NCI-H1048 (cell line): ENCODE data around the gene SLC25A30.
"Not testable (repeated sequence)": the region's sequence is repeated elsewhere in the genome, so short reads cannot be mapped to it uniquely, and the experiment has no call there.

ENCODE experiments used
- DNase-seq: peaks from one replicate; lab custom pipeline; 2025; lab: John Stamatoyannopoulos, UW

The SLC25A30 gene

DNA sequence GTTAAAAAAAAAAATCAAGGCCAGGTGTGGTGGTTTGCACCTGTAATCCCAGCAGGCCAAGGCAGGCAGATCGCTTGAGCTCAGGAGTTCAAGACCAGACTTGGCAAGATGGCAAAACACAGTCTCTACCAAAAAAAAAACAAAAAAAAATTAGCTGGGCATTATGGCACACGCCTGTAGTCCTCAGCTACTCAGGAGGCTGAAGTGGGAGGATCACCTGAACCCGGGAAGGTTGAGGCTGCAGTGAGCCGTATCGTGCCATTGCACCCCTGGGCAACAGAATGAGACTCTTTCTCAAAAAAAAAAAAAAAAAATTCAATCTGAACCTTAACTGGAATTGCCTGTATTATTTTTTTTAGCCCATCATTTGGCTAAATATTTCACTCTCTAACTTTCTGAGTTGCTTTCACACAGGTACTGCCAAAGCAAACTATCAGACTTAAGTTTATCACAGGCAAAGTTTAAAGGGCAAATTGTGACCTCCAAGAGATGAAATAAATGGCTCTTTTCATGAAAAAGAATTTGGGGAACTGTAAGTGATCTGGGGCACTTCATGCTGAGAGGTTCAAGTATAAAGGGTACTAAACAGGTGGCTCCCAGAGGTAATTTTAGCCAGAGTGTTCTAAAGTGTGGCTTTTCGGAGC, 14.7 kb upstream of the SLC25A30 start:
- no peak for DNase-seq

DNA sequence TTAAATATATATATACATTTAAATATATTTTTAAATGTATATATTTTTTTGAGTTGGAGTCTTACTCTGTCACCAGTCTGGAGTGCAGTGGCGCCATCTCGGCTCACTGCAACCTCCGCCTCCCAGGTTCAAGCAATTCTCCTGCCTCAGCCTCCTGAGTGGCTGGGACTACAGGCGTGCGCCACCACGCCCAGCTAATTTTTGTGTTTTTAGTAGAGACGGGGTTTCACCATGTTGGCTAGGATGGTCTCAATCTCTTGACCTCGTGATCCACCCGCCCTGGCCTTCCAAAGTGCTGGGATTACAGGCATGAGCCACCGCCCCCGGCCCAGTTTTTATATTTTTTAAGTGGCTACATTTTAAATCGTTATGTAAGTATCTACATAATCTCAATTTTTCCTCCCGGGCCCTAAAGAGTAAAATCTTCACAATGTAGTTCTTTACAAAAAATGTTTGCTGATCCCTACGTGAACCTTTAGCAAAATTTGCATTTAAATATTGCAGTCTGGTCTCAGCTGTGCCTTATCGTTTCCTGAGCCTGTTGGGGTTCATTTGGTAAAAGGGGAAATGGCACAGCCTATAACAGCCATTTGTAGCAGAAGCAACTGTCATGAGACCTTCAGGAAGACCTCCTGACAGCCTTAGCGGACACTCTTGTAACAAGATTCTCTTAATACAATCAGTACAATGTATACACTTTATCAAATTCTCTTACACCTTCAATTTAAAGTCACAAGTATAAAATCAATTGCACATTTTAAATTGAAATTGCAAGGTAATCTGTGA, 8.1 kb upstream of the SLC25A30 start:
- not testable (repeated sequence) for DNase-seq

DNA sequence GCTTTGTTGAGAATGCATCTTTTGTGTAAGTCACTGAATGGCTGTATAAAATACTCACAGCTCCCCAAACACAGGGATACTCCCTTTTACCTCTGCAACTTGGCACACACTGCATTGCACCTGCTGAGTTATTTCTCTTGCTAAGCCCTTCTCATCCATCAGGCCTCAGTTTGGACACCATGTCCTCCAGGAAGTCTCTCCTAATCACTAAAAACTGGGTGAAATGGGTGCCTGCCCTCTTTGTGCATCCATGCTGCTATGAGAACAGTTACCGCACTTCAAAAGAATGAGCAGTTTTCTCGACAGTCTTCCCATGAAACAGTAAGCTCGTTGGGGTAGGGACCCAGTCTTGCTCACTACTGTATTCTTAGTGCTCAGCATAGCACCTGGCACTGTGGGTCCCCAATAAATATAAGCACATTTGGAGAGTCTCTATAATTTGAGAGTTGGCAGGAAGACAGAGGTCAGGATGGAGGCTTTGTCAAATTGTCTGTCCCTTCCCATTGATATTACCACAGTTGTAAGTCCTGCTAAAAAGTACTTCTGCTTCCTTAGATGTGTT, 4.6 kb upstream of the SLC25A30 start:
- DNase-seq, result no peak

DNA sequence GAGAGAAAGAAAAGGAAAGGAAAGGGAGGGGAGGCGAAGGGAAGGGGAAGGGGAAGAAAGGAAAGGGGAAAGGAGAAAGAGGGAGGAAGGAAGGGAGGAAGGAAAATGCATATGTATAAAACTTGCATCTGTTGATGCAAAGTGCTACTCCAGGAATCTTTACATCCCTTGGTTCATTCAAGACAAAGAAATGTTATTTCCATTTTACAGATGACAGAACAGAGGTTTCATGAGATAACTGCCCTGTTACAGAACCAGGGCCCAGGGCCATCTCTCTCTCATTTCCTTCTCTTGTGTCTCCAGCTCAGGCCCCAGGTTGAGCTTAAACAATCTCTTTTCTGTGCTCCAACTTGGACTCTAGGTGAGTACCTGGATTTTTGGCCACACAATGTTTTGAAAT, 1.8 kb upstream of the SLC25A30 start:
- no peak for DNase-seq

DNA sequence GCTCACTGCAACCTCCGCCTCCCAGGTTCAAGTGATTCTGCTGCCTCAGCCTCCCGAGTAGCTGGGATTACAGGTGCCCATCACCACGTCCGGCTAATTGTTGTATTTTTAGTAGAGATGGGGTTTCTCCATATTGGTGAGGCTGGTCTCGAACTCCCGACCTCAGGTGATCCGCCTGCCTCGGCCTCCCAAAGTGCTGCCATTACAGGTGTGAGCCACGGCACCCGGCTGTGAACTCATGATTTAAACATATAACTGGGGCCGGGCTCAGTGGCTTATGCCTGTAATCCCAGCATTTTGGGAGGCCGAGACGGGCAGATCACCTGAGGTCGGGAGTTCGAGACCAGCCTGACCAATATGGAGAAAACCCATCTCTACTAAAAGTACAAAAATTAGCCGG, 1.2 kb upstream of the SLC25A30 start:
- not testable (repeated sequence) for DNase-seq

DNA sequence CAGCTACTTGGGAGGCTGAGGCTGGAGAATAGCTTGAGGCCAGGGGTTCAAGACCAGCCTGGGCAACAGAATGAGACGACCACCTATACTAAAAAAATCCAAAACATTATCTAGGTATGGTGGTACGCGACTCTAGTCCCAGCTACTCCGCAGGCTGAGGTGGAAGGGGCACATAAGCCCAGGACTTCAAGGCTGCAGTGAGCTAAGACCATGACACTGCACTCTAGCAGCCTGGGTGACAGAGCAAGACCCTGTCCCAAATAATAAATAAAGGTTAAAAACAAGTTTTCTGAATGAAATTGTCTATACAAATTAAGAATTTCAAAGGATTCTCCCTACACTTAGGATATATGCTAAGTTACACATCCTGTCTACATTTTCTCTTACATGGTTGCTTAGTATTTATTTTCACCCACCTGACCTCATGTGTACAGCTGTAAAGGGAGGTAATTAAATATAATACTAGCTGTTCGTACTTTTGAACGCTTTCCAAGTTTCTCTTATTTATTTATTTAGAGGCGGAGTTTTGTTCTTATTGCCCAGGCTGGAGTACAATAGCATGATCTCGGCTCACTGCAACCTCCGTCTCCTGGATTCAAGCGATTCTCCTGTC, 1.6 kb downstream of the SLC25A30 start:
- DNase-seq, result no peak

DNA sequence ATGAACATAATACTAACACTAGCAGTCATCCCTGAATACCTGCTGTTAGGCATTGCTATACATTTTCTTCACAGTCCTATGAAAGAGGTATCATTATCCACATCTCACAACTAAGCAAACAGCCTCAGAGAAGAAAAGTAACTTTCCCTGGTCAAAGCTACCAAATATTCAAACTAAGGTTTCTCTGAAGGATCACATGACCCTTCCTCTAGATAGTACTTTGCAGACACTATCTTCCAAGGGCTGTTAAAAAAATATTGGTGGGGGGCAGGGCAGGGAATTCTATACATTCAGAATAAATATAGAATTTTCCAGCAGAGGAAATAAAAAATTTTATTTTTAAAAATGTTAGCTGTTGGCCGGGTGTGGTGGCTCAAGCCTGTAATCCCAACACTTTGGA, 3.1 kb downstream of the SLC25A30 start:
- DNase-seq, result no peak

DNA sequence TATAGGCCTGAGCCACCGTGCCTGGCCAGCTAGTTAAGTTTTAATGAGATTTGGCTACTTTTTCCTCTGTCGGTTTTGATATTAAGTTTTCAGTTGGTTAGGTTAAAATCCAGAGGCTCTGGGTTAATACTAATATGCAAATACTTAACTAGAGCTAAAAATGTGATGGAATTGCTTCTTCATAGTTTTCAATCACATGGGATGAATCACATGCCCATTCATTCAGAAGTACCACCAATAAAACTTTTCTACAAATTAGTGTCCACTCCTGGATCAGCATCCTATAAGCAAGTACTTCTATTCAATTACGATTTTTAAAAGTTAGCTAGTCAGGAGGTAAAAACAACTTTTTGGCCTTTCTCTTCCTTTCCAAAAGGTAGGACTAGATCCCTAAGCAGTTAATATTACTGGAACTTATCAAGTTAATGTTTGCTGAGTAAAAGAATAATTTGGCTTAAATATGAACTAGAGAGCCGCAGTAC, 4.3 kb downstream of the SLC25A30 start:
- no peak for DNase-seq

DNA sequence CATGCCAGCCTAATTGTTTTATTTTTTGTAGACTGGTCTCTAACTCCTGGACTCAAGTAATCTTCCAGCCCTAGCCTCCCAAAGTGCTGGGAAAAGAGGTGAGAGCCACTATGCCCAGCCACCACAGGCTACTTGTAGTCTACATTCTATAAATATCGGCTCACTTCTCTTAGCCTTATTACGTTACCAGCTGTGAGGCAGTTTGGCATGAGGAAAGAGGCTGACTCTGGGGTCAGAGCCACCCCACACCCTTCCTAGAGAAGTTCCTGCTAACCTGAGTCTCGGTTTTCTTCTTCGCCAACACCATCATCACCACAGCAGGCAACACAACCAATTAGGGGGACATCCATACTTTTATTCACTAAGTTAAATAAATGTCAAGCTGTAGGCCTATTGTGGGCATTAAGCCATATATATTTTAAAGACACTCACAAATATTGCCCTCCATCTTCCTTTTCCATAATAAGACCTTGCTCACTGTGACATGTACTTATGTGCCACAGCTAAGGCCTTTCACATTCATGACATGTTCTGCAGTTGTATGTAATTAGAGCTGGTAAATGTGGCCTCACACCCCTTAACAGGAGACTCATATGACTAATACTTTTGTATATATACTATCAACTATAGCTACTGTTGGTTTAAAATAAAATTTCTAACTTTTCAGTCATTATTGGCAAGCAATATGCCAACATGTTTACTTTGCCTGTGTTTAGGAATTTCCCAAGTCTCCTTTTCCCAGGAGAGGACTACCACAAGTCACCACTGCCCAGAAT, 5.7 kb downstream of the SLC25A30 start:
- no peak for DNase-seq

DNA sequence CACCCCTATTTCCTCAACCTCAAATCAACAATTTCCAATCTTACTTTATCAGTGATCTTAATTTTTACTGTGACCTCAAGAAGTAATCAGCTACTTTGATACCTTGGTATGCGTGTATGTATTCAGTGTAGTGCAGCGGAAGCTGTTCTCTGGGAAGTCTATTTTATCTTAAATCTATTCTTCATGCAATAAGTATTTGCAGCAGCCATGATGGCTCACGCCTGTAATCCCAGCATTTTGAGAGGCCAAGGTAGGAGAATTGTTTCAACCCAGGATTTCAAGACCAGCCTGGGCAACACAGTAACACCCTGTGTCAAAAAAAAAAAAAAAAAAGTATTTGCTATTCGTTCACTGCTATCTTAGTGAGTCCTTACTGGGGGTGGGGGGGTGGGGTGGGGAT, 6.5 kb downstream of the SLC25A30 start:
- no peak for DNase-seq

DNA sequence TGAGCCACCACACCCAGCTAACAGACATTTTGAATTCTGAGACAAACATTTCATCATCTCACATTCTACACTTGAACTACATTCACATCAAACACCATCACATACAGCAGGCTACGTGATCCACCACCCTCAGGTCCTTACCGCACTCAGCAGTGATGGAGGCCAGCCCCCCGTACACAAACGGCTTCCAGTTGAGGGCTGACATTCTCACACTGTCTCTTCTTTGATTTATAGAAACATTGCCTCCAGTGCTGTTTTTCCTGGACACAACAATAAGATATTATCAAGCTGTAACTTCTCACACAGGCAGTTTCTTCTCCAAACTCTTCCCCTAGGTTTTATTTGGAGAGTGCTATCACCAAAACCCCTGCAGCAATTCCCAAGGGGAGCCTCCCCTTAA, 7.0 kb downstream of the SLC25A30 start:
- no peak for DNase-seq

DNA sequence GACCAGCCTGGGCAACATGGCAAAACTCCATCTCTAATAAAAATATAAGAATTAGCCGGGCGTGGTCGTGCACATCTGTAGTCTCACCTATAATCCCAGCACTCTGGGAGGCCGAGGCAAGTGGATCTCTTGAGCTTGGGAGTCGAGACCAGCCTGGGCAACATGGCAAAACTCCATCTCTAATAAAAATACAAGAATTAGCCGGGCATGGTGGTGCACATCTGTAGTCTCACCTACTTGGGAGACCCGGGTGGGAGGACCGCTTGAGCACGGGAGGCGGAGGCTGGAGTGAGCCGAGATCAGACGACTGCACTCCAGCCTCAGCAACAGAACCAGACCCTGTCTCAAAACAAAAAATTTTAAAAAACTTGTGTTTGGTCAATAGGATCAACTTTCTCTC, 7.7 kb downstream of the SLC25A30 start:
- DNase-seq, result no peak

DNA sequence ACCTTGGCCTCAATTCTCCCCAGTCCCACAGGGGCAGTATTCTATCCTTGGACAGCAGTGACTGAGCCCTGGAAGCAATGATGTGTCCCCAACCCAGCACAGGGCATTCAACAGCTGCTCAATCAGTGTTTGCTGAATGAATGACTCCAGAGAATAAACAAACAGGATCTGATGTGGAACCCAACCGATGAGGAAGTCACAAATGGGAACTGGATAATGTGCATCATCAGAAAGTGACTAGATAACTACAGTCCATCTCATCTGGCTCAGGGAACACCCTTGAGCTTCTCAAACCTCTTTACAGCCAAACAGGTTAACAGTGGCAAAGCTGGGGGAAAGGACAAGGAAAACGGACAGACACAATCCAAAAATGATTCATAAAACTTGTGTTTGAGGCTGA, 8.2 kb downstream of the SLC25A30 start:
- no peak for DNase-seq

DNA sequence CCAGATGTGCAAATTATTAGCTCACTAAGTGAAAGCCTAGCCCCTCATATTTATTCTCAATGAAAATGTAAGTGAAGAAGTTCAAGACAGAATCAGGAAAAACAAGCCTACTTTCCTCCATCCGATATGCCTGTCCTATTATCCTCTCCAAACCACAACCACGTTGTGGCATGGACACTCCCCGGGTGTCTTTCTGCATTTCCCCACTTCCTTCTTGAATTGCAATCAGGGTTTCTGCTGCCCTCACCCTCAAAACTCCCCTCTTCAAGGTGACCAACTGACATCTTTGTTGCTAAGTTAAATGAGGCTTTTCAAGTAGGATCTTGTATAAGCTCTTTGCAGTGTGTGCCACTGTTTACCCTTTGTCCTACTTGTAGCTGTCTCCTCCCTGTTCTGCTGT, 11.8 kb downstream of the SLC25A30 start:
- no peak for DNase-seq

DNA sequence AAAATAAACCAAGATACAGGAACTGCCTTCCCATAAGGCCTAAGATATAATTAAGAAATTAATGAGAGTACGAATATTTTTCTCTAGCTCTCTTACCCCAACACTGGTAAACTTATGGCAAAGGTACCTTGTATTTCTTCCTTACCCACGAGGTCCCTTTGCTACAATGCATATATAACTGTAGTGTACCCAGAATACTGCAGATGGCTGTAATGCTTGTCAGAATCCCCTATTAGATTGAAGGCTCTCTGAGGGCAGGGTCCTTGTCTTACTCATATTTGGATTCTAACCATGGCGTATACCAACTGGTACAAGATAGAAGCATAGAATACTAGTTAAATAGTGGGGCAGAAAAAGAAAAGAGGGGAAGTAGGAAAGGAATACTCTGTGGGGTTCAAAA, 15.1 kb downstream of the SLC25A30 start:
- no peak for DNase-seq

DNA sequence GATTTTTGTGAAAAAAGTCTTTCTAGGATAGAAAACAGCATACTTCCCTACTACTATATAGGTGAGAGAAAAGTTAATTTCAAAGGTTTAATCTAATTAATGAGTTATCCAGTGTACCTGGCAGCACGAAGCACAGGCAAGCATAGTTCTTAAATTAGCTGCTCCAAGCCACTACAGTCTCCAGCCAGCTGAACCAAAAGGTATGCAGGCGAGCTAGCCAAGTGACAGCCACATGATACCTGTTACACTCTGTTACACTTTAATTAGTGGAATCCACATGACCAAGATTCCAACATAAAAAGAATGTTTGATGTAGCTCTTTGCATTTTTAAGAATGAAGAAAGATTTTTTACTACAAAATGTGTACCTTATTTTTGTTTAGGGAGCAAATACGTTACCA, 15.5 kb downstream of the SLC25A30 start:
- DNase-seq, result no peak

DNA sequence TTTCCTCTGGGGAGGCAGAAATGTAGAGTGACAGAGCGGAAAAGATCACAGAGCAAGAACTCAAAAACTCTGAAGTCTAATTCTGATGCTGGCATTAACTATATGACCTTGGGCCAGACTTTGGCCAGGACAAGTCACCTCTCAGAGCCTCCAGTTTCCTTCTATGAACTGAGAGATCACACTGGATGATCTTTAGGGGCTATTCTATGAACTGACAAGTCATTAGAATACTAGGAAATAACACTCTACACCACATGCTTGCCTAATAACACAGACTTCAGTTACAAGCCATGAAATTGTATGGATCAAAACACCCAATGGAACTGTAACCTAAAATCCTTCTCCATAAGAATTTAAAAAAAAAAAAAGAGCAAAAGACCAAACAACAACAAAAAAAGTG, 16.9 kb downstream of the SLC25A30 start:
- DNase-seq, result no peak

DNA sequence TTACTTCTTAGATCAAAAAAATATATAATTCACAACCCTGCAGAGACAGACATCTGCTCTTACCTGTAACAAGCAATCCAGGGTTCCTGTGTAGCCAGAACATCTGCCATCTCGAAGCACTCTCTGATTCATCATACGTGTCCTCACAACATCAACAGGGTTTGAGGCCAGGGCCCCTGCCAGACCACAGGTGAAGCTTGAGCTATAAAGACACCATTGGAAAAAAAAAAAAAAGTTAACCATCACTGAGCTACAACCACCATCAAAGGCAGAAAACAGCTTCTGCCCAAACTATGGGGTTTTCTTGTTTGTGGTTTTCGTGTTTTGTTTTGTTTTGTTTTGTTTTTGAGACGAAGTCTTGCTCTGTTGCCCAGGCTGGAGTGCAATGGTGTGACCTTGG, 19.3 kb downstream of the SLC25A30 start:
- no peak for DNase-seq

DNA sequence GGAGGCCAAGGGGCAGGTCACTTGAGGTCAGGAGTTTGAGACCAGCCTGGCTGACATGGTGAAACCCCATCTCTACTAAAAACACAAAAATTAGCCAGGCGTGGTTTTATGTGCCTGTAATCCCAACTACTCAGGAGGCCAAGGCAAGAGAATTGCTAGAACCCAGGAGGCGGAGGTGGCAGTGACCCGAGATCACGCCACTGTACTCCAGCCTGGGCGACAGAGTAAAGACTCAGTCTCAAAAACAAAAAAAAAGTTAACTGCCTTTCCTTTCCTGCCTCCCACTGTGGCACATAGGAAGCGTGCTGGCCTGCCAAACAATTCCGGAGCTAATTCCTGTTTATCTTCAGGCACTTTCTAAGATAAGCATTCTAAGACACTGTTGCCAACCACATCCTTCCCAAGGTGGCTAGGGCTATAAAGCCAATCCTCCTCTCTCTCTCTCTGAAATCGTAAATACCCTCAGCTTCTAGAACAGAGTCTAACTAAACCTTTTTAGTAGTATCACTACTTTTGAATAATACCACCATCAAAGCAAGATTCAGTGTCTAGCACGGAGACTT, 21.6 kb downstream of the SLC25A30 start:
- no peak for DNase-seq

DNA sequence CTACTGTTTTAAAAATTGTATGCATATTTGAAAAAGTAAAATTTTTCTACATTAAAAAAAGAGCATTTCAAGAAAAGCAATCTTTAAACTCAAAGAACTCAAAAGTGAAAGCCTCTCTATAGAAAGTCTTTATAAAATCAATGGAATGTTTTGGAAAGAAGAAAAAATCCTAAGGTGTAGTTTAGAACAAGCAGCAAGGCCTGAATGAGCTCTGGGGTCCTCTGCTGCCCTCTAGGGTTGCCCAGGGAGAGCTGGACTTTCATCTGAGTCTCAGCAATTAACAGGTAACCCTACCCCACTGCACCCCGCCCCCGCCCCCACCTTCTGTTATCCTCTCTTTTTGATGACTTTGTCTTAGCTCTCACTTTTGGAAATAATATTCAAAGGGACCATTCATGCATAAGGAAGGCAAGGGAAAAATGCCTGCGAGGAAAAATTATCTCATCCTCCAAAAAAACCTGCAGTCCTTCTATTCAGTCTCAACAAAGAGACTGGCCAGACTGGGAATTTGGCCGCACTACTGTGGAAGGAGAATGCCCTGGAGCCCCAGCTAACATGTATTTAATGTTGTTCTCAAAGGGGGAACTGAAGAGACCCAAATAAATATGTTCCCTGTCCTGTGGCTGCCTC, 24.1 kb downstream of the SLC25A30 start:
- DNase-seq, result no peak

DNA sequence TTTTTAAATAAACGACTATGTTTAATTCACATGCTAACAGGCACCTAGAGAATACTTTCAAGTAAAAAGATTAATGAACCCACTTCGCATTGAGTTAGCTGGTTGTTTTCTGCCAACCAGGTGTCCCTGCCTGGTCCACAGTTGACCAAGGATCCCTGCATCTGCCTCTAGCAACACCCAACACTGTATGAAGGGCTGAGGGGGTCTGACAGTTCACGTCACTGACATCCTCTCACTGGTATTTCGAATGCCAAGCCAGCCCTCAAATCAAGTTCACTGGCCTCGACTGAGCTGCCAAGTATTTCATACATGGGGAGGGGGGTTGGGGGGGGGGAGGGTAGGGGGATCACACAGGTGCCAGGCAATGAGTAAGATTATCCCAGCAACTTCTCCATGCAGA, 25.4 kb downstream of the SLC25A30 start:
- no peak for DNase-seq
